ENCODE results near the gene CCDC32. TPM values are rescaled to one million over a fixed set of nuclear protein-coding genes. Genes with fewer than 3 reads are reported as not detected.

Gene CCDC32
- total and polyA plus RNA-seq, 2 of the 13 experiments (the other 11 are each of a cell fraction or from before 2014, with no cell fraction given), result 10.8 to 23.2 TPM

- TF ChIP-seq KLF15 (CRISPR knock-in tag; IDR thresholded peaks at IDR 0.05; ENCODE audit: borderline replicate concordance), result no peak
- TF ChIP-seq BRCA1 (CRISPR knock-in tag; IDR thresholded peaks at IDR 0.05), result no peak
- TF ChIP-seq ZNF280B (CRISPR knock-in tag; IDR thresholded peaks at IDR 0.05; ENCODE audit: borderline replicate concordance), result peak; percentile 60; the same call in 1 of the 2 replicates
- TF ChIP-seq KAT8 (CRISPR knock-in tag; IDR thresholded peaks at IDR 0.05), result peak; percentile 48; the same call in 1 of the 2 replicates
- TF ChIP-seq THAP9 (CRISPR knock-in tag; IDR thresholded peaks at IDR 0.05; ENCODE audit: borderline replicate concordance), result no peak
- TF ChIP-seq MIER2 (CRISPR knock-in tag; IDR thresholded peaks at IDR 0.05), result no peak
- no peak for TF ChIP-seq AHR (CRISPR knock-in tag; IDR thresholded peaks at IDR 0.05)
- TF ChIP-seq ZNF652 (CRISPR knock-in tag; IDR thresholded peaks at IDR 0.05; ENCODE audit: borderline replicate concordance, low read depth), result peak; percentile 11; the same call in 1 of the 2 replicates
- no peak for TF ChIP-seq ZNF790 (CRISPR knock-in tag; IDR thresholded peaks at IDR 0.05; ENCODE audit: borderline replicate concordance)
- TF ChIP-seq ZNF770 (CRISPR knock-in tag; IDR thresholded peaks at IDR 0.05), result peak; percentile 25; the same call in 1 of the 2 replicates
- TF ChIP-seq KAT7 (CRISPR knock-in tag; IDR thresholded peaks at IDR 0.05; ENCODE audit: borderline replicate concordance), result no peak
- peak; percentile 70 for TF ChIP-seq ZMYM4 (CRISPR knock-in tag; IDR thresholded peaks at IDR 0.05)
- no peak for TF ChIP-seq PAF1 (CRISPR knock-in tag; IDR thresholded peaks at IDR 0.05)
- TF ChIP-seq, protein P1, sequence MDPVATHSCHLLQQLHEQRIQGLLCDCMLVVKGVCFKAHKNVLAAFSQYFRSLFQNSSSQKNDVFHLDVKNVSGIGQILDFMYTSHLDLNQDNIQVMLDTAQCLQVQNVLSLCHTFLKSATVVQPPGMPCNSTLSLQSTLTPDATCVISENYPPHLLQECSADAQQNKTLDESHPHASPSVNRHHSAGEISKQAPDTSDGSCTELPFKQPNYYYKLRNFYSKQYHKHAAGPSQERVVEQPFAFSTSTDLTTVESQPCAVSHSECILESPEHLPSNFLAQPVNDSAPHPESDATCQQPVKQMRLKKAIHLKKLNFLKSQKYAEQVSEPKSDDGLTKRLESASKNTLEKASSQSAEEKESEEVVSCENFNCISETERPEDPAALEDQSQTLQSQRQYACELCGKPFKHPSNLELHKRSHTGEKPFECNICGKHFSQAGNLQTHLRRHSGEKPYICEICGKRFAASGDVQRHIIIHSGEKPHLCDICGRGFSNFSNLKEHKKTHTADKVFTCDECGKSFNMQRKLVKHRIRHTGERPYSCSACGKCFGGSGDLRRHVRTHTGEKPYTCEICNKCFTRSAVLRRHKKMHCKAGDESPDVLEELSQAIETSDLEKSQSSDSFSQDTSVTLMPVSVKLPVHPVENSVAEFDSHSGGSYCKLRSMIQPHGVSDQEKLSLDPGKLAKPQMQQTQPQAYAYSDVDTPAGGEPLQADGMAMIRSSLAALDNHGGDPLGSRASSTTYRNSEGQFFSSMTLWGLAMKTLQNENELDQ (CRISPR knock-in tag; IDR thresholded peaks at IDR 0.05; ENCODE audit: borderline replicate concordance), result no peak
- 0 out of 2 replicates have a peak, but pooled peaks have one; percentile 43 for TF ChIP-seq ZNF275 (CRISPR knock-in tag; IDR thresholded peaks at IDR 0.05; ENCODE audit: borderline replicate concordance)
- no peak for TF ChIP-seq GPN1 (CRISPR knock-in tag; IDR thresholded peaks at IDR 0.05; ENCODE audit: borderline replicate concordance)
- TF ChIP-seq WIZ (CRISPR knock-in tag; IDR thresholded peaks at IDR 0.05), result no peak
- TF ChIP-seq TBX3 (IDR thresholded peaks at IDR 0.05; ENCODE audit: borderline replicate concordance), result no peak
Observed at GRCh38 chr15:40506964-40507571, 57.8 kb downstream of the CCDC32 start (continued).
